GM12875 (cell line): ENCODE data around the gene SPDL1.

Source experiments
- H3K4me3 ChIP-seq: one replicate; pipeline ENCODE4 v1.5.1; 2011; ENCODE audit warnings: low read depth, low read length, control low read depth
- CTCF ChIP-seq: IDR thresholded peaks from 2 replicates; pipeline ENCODE4 v1.5.1; 2011; ENCODE audit warnings: low read depth, mild to moderate bottlenecking, control low read depth, inconsistent platforms, low read length, moderate library complexity, borderline replicate concordance; ENCODE audit not compliant: insufficient read depth

SPDL1 gene

GRCh38 chr5:169636477-169637084, 53.0 kb downstream of the SPDL1 start:
- TF ChIP-seq CTCF, result no peak
- peak overlapping the region; percentile 88 for H3K4me3 ChIP-seq

- TF ChIP-seq CTCF, result no peak
- H3K4me3 ChIP-seq, result peak within 1 kb of the TSS; percentile 88
Measured at GRCh38 chr5:169637085-169637548, 53.5 kb downstream of the SPDL1 start, which contains the start of gene DOCK2. Gene DOCK2 (plus strand): TSS chr5:169637275. CDS start chr5:169637327, 52 bp downstream.

- peak overlapping the region; percentile 88 for H3K4me3 ChIP-seq
- TF ChIP-seq CTCF, result no peak
Measured at GRCh38 chr5:169637549-169638121, 54.1 kb downstream of the SPDL1 start.

GRCh38 chr5:169641253-169641652, 57.7 kb downstream of the SPDL1 start:
- no peak overlapping the region for H3K4me3 ChIP-seq
- TF ChIP-seq CTCF, result no peak

- no peak for TF ChIP-seq CTCF
- H3K4me3 ChIP-seq, result no peak overlapping the region
Measured at GRCh38 chr5:169646856-169647255, 63.3 kb downstream of the SPDL1 start.

- TF ChIP-seq CTCF, result no peak
- H3K4me3 ChIP-seq, result no peak overlapping the region
Measured at GRCh38 chr5:169647566-169647965, 64.0 kb downstream of the SPDL1 start.

- no peak for TF ChIP-seq CTCF
- peak overlapping the region; percentile 1 for H3K4me3 ChIP-seq
Measured at GRCh38 chr5:169648725-169649310, 65.2 kb downstream of the SPDL1 start.
